K562 (cell line): ENCODE data around the gene ATP7B. TPM values are rescaled to one million over a fixed set of nuclear protein-coding genes. Genes with fewer than 3 reads are reported as not detected.

Source experiments
- ATAC-seq: fragments of 200-7000 bp; cut with Tn5 transposase; 3 replicates; pipeline ENCODE4 v1.9.1; 2020; ENCODE audit warnings: moderate library complexity
- BruUV-seq: library from RNA; stranded (reverse); fragments of 400-500 nt; replicated peaks from 2 replicates; lab custom pipeline; 2021; lab: Mats Ljungman, UMichigan
- CTCF ChIA-PET: fragments of 300-600 bp; formaldehyde crosslinking; extraction: SDS; loops from one replicate; lab custom pipeline; 2021; ENCODE audit warnings: low intra/inter-chr PET ratio; lab: Yijun Ruan, JAX
- POLR2A ChIA-PET: fragments of 300-600, 350-650 bp; sonication (Branson Sonifier 250); formaldehyde crosslinking; extraction: SDS; loops from one replicate; lab custom pipeline; 2021; ENCODE audit warnings: antibody characterized with exemption, inconsistent platforms; lab: Yijun Ruan, JAX
- DNase-seq, 4 experiments: peaks; one replicate each; pipeline versions ENCODE4 v3.0.0 to v3.0.0-alpha.2; 2011 to 2018; ENCODE audit warnings: low spot score in 3 of 4, mixed read lengths in 3 of 4; ENCODE audit errors: extremely low read depth in 1 of 4
- FAIRE-seq: peaks from 2 replicates; lab custom pipeline; 2011; peaks lifted over from hg19 to GRCh38; lab: Jason Lieb, UNC
- H2AFZ ChIP-seq: 2 replicates; pipeline ENCODE4 v1.6.0; 2011; ENCODE audit warnings: low read depth, low read length, control low read depth, inconsistent platforms
- H3K27ac ChIP-seq: fragments of 200-600 bp; 3 replicates; pipeline ENCODE4 v1.8.0; 2011; ENCODE audit warnings: low read depth, mild to moderate bottlenecking, control low read depth, inconsistent platforms, low read length, moderate library complexity, mixed read lengths; ENCODE audit errors: extremely low read depth
- H3K27me3 ChIP-seq, 2 experiments: fragments of 300-600 bp in 1 of 2; 2 replicates in 1 of 2; 3 replicates in 1 of 2; pipeline versions ENCODE4 v1.6.0 to v1.8.0; 2011; ENCODE audit warnings: inconsistent platforms in 2 of 2, low read length in 2 of 2, mild to moderate bottlenecking in 1 of 2, mixed read lengths in 1 of 2, moderate library complexity in 1 of 2; ENCODE audit not compliant: control insufficient read depth in 2 of 2, insufficient read depth in 2 of 2
- H3K36me3 ChIP-seq: fragments of 300-600 bp; 3 replicates; pipeline ENCODE4 v1.8.0; 2011; ENCODE audit warnings: mild to moderate bottlenecking, low read length, inconsistent platforms; ENCODE audit not compliant: control insufficient read depth, insufficient read depth
- H3K4me1 ChIP-seq, 2 experiments: fragments of 200-600 bp in 1 of 2; replicated peaks in 1 of 2; 2 replicates in 1 of 2; 3 replicates in 1 of 2; pipeline versions ENCODE4 v1.5.1 to v1.8.0; 2011; ENCODE audit warnings: inconsistent platforms in 2 of 2, low read length in 2 of 2, mild to moderate bottlenecking in 1 of 2, mixed read lengths in 1 of 2, moderate library complexity in 1 of 2; ENCODE audit not compliant: control insufficient read depth in 2 of 2, insufficient read depth in 2 of 2
- H3K4me2 ChIP-seq: 2 replicates; pipeline ENCODE4 v1.6.1; 2011; ENCODE audit warnings: low read length, control low read depth, inconsistent platforms, mixed read lengths; ENCODE audit not compliant: insufficient read depth
- H3K4me3 ChIP-seq: fragments of 200-600 bp; sonication (generic), shearing (Covaris generic); 2 replicates; pipeline ENCODE4 v1.5.1; 2016; ENCODE audit warnings: control low read depth, inconsistent platforms
- H3K79me2 ChIP-seq: fragments of 200-600 bp; 3 replicates; pipeline ENCODE4 v1.8.0; 2011; ENCODE audit warnings: low read length, inconsistent platforms; ENCODE audit not compliant: control insufficient read depth, insufficient read depth
- H3K9ac ChIP-seq, 2 experiments: 2 replicates each; pipeline versions ENCODE4 v1.6.0 to v1.6.1; 2011; ENCODE audit warnings: low read depth in 2 of 2, low read length in 2 of 2, control low read depth in 1 of 2, inconsistent platforms in 1 of 2, mild to moderate bottlenecking in 1 of 2, mixed read lengths in 1 of 2; ENCODE audit not compliant: insufficient read depth in 1 of 2
- H3K9me1 ChIP-seq: one replicate; pipeline ENCODE4 v1.6.0; 2011; ENCODE audit warnings: inconsistent platforms, mild to moderate bottlenecking, low read length, moderate library complexity; ENCODE audit not compliant: control insufficient read depth, insufficient read depth
- H3K9me3 ChIP-seq: replicated peaks from 2 replicates; pipeline ENCODE4 v1.5.1; 2011; ENCODE audit warnings: low read depth, low read length, inconsistent platforms; ENCODE audit not compliant: control insufficient read depth, insufficient read depth
- H4K20me1 ChIP-seq: replicated peaks from 2 replicates; pipeline ENCODE4 v1.6.1; 2011; ENCODE audit warnings: low read length, inconsistent platforms, mixed read lengths; ENCODE audit not compliant: control insufficient read depth, insufficient read depth
- ATF3 ChIP-seq, 2 experiments: fragments of 450-650 bp in 1 of 2; sonication (generic) in 1 of 2; formaldehyde crosslinking in 1 of 2; IDR thresholded peaks in 1 of 2; conservative IDR thresholded peaks in 1 of 2; 2 replicates each; pipeline versions ENCODE4 v1.6.1 to v1.8.1; 2016 to 2023; ENCODE audit warnings: mild to moderate bottlenecking in 2 of 2, moderate library complexity in 2 of 2, inconsistent platforms in 1 of 2, missing genetic modification reagents in 1 of 2
- ATF7 ChIP-seq: fragments of 450-650 bp; IDR thresholded peaks from 2 replicates; pipeline ENCODE4 v1.7.1; 2014; ENCODE audit warnings: mild to moderate bottlenecking, moderate library complexity
- BACH1 ChIP-seq: fragments of 200-800 bp; sonication (Bioruptor generic); IDR thresholded peaks from 2 replicates; pipeline ENCODE4 v1.6.1; 2016; ENCODE audit warnings: missing genetic modification characterization, missing compliant biosample characterization
- BHLHE40 ChIP-seq: IDR thresholded peaks from 2 replicates; pipeline ENCODE4 v1.6.1; 2011; ENCODE audit warnings: low read length, improper control_type of control experiment
- CEBPZ ChIP-seq: fragments of 150-350 bp; IDR thresholded peaks from 2 replicates; pipeline ENCODE4 v1.6.1; 2014; ENCODE audit warnings: low read depth, mild to moderate bottlenecking, low read length, borderline replicate concordance
- DDX20 ChIP-seq: fragments of 450-650 bp; IDR thresholded peaks from 2 replicates; pipeline ENCODE4 v1.6.1; 2016; ENCODE audit warnings: missing genetic modification characterization, low read depth, mild to moderate bottlenecking, missing compliant biosample characterization, moderate library complexity
- HDAC6 ChIP-seq: IDR thresholded peaks from 2 replicates; pipeline ENCODE4 v1.6.1; 2012; ENCODE audit warnings: low read depth, mild to moderate bottlenecking, control low read depth, inconsistent platforms, low read length, moderate library complexity
- HLTF ChIP-seq: fragments of 450-650 bp; IDR thresholded peaks from 2 replicates; pipeline ENCODE4 v1.6.1; 2016
- LCOR ChIP-seq: sonication (generic); formaldehyde crosslinking; IDR thresholded peaks from 2 replicates; pipeline ENCODE4 v1.8.0; 2022; ENCODE audit warnings: mild to moderate bottlenecking, missing genetic modification reagents
- POLR2A ChIP-seq: fragments of 450-650 bp; conservative IDR thresholded peaks from 2 replicates; pipeline ENCODE4 v1.6.1; 2016
- RFX1 ChIP-seq: fragments of 450-650 bp; IDR thresholded peaks from 2 replicates; pipeline ENCODE4 v1.6.1; 2016; ENCODE audit warnings: mild to moderate bottlenecking, moderate library complexity
- SNRNP70 ChIP-seq: fragments of 200-400 bp; formaldehyde crosslinking; optimal IDR thresholded peaks from 2 replicates; pipeline ENCODE3; 2017; ENCODE audit warnings: low read depth, low read length
- ZFP30 ChIP-seq: fragments of 250-450 bp; sonication (Bioruptor Pico); IDR thresholded peaks from 2 replicates; pipeline ENCODE4 v1.8.0; 2022; ENCODE audit warnings: moderate library complexity, mild to moderate bottlenecking, inconsistent platforms, borderline replicate concordance
- ZNF121 ChIP-seq: sonication (generic); formaldehyde crosslinking; conservative IDR thresholded peaks from 2 replicates; pipeline ENCODE4 v1.8.0; 2022; ENCODE audit warnings: missing genetic modification reagents
- ZNF408 ChIP-seq: fragments of 250-450 bp; sonication (Bioruptor Pico); IDR thresholded peaks from 2 replicates; pipeline ENCODE4 v1.4.0; 2020; ENCODE audit warnings: low read depth, mild to moderate bottlenecking, moderate library complexity
- ZNF780A ChIP-seq: fragments of 250-450 bp; sonication (Bioruptor Pico); IDR thresholded peaks from 2 replicates; pipeline ENCODE4 v1.5.0; 2021; ENCODE audit warnings: mild to moderate bottlenecking
- WGBS: fragments of 100-300 bp; shearing (Covaris generic); methylation state at CpG from one replicate; pipeline ENCODE4 v1.1.6; 2016; ENCODE audit warnings: low coverage, mixed read lengths; ENCODE audit not compliant: insufficient coverage; ENCODE audit errors: missing lambda C conversion rate; 5-methylcytosine and 5-hydroxymethylcytosine counted together
- in situ Hi-C: fragments of 300-500 bp; cut with MboI; formaldehyde crosslinking; loops from 4 replicates; pipeline ENCODE4 v1.15.0; 2018; ENCODE audit warnings: inconsistent platforms, mixed read lengths
- intact Hi-C: fragments of 100-400 bp; cut with micrococcal nuclease; formaldehyde crosslinking; loops from 2 replicates; pipeline ENCODE4 v1.14.2; 2022
- polyA plus RNA-seq, 8 experiments: library from polyadenylated mRNA; depleted of rRNA in 4 of 8; stranded (reverse) in 5 of 8; unstranded in 3 of 8; fragments of >200 nt; fragmentation: Nextera tagmentation in 2 of 8; fragmentation: Illumina TruSeq in 1 of 8; extraction: Ambion mirVana in 2 of 8; extraction: Trizol in 1 of 8; gene quantifications; 2 replicates each; pipeline versions ENCODE4 v1.2.1 to v1.2.3, GENCODE V29; 2011 to 2014; ENCODE audit warnings: inconsistent platforms in 1 of 8, missing spikeins in 1 of 8
- total RNA-seq, 7 experiments: library from RNA; depleted of rRNA in 6 of 7; stranded (reverse); fragments of >200 nt in 6 of 7; fragmentation: Illumina TruSeq in 2 of 7; extraction: Trizol in 2 of 7; gene quantifications; 2 replicates each; pipeline versions ENCODE4 v1.2.1 to v1.2.3, GENCODE V29; 2011 to 2021; ENCODE audit warnings: low replicate concordance in 1 of 7
- TF ChIP-seq, protein P1 (sequence below): sonication (generic); formaldehyde crosslinking; IDR thresholded peaks from 2 replicates; pipeline ENCODE4 v1.9.0; 2022; ENCODE audit warnings: mild to moderate bottlenecking, missing genetic modification reagents

ATP7B gene
- total and polyA plus RNA-seq, 9 of the 15 experiments (the other 6 are each of a cell fraction or from before 2014, with no cell fraction given): 1.1 to 20.4 (median 8.5) TPM

DNA sequence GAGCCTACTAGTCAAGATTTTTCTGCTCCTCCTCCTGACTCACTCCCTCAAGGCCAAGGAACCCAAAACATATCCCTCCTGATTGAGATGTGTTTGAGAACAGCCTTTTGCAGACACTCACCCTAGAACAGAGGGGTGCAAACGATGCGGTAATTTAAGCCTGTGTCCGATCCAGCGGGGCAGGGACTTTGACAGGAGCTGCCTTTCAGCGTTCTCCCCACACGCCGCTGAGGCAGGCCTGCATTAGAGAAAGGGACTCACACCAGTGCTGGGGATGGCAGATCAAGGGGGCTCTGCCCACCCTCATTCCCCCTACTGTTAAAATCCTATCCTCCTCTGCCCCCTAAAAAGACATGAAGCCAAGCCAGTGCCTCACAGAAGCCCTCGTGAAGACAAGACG is 79.0 kb downstream of the ATP7B start (continued):
- TF ChIP-seq LCOR (CRISPR knock-in tag): no peak
- no peak for TF ChIP-seq DDX20 (tag)
- TF ChIP-seq BACH1 (tag): no peak
- no peak for TF ChIP-seq ZFP30
- no peak for TF ChIP-seq ZNF121 (CRISPR knock-in tag)
- TF ChIP-seq ZNF408 (CRISPR knock-in tag): no peak
- TF ChIP-seq, all 486 proteins: peak for 0

DNA sequence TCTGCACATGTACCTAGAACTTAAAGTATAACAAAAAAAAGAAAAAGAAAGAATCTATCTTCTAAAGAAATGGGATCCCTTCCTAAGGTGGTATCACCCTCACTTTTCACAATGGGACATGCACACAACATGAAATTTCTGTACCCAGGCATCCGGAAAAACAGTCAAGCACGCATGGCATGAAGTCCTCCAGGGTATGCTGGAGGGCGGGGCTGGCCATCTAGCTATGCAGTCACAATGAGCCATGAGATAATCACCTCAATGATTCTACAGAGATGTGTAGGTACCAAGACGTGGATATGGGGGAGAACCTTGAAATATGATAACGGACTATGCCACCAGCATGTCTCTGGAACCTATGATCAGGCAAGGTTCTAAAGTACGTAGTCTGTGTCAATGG is 79.6 kb downstream of the ATP7B start:
- POLR2A ChIA-PET: no interaction called here
- TF ChIP-seq ATF7: no peak
- TF ChIP-seq ATF3 (IDR thresholded peaks at IDR 0.05): no peak
- TF ChIP-seq ATF3 (CRISPR knock-in tag; conservative IDR thresholded peaks at IDR 0.05): no peak
- TF ChIP-seq POLR2A: no peak
- no peak for TF ChIP-seq HLTF
- no peak for TF ChIP-seq ZNF780A
- no peak for TF ChIP-seq RFX1
- TF ChIP-seq, protein P1, sequence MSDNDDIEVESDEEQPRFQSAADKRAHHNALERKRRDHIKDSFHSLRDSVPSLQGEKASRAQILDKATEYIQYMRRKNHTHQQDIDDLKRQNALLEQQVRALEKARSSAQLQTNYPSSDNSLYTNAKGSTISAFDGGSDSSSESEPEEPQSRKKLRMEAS: no peak
- TF ChIP-seq SNRNP70: no peak
- no peak for TF ChIP-seq CEBPZ
- TF ChIP-seq BHLHE40: no peak
- no peak for TF ChIP-seq HDAC6

More for the DNA sequence above, 79.6 kb downstream of the ATP7B start:
- ATAC-seq: no peak
- Histone ChIP-seq H3K4me2 (no peak overlapping the region), H3K79me2 (no peaks in the 10 kb centered on the region), H2AFZ (no peak overlapping the region), H3K27me3 (no peaks in the 10 kb centered on the region), H3K9me3 (no peaks in the 10 kb centered on the region), H4K20me1 (no peaks in the 10 kb centered on the region), H3K9ac (no peak overlapping the region), H3K27ac (no peak overlapping the region), H3K4me3 (no peak overlapping the region), H3K4me1 (peaks cover 8% of the 10 kb centered on the region in 2 experiments; a peak in 4 of 5 replicates), H3K9me1 (no peaks in the 10 kb centered on the region), H3K36me3 (peaks cover 34% of the 10 kb centered on the region)
- in situ Hi-C loops (no loop called here), intact Hi-C loops (no loop called here)
- no peak for DNase-seq
- no TSS peak for BruUV-seq
- CTCF ChIA-PET: no interaction called here
- 85% methylated on average over 6 of the region's 6 CpGs for WGBS
- FAIRE-seq: no peak
